BJ (cell line): Measurements from ENCODE around the gene PABPN1L. TPM values are rescaled to one million over a fixed set of nuclear protein-coding genes. Genes with fewer than 3 reads are reported as not detected.

Experiments
- CTCF ChIA-PET: fragments of 350-600 bp; formaldehyde crosslinking; extraction: SDS; loops from one replicate; lab custom pipeline; 2021; ENCODE audit warnings: antibody characterized with exemption, inconsistent platforms; lab: Yijun Ruan, JAX
- POLR2A ChIA-PET: fragments of 300-600 bp; sonication (Branson Sonifier 250); formaldehyde crosslinking; extraction: SDS; loops from one replicate; lab custom pipeline; 2021; ENCODE audit warnings: antibody characterized with exemption; lab: Charles Lee
- DNase-seq: peaks from one replicate; pipeline ENCODE4 v3.0.0-alpha.2; 2011; ENCODE audit warnings: low read depth
- H3K27me3 ChIP-seq: 2 replicates; pipeline ENCODE4 v1.6.0; 2011; ENCODE audit warnings: low read length; ENCODE audit not compliant: control insufficient read depth, insufficient read depth
- H3K36me3 ChIP-seq: 2 replicates; pipeline ENCODE4 v1.5.1; 2011; ENCODE audit warnings: low read length; ENCODE audit not compliant: control insufficient read depth, insufficient read depth
- H3K4me3 ChIP-seq: 2 replicates; pipeline ENCODE4 v1.5.1; 2011; ENCODE audit warnings: low read depth, mild to moderate bottlenecking, control low read depth, low read length
- polyA plus RNA-seq: library from polyadenylated mRNA; depleted of rRNA; stranded (reverse); fragments of >200 nt; gene quantifications from 2 replicates; pipeline ENCODE4 v1.2.3, GENCODE V29; 2011
- TF ChIP-seq, protein P1 (sequence below): IDR thresholded peaks from 2 replicates; pipeline ENCODE4 v1.5.1; 2011; ENCODE audit warnings: low read depth, mild to moderate bottlenecking, control low read depth, inconsistent platforms, low read length, moderate library complexity; ENCODE audit not compliant: insufficient read depth

The PABPN1L gene
- polyA plus RNA-seq, 1 experiment: not detected

DNA sequence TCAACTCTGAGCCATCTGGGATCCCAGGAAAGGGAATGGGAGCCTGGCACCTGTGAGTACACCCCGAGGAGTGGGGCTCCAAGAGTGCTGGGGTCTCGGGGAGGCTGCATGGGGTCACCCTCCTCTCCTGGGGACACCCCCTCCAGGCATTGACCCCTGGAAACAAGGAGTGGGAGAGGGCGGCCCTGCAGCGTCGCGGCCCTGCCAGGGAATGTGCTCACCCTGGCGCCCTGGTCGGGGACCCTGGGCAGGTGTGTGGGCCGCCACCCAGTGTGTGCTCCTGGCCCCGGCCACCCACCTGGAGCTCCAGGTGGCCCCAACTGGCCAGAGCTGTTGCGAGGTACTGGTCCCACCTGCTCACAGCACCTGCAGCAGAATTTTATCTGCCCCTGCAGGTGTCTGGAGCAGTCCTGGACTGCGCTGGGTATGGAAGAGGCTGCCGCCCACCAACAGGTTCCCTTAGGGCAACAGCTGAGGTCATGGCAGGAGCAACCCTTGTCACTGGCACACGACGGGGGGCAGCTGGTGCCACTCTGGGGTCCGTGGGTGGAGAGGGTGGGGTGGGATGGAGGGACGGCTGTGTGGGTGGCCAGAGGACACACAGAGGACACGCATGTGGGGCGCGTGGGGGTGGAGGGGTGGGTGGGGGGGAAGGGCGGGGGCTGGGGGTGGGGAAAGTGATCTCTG lies 5.4 kb upstream of the PABPN1L start:
- TF ChIP-seq, protein P1, sequence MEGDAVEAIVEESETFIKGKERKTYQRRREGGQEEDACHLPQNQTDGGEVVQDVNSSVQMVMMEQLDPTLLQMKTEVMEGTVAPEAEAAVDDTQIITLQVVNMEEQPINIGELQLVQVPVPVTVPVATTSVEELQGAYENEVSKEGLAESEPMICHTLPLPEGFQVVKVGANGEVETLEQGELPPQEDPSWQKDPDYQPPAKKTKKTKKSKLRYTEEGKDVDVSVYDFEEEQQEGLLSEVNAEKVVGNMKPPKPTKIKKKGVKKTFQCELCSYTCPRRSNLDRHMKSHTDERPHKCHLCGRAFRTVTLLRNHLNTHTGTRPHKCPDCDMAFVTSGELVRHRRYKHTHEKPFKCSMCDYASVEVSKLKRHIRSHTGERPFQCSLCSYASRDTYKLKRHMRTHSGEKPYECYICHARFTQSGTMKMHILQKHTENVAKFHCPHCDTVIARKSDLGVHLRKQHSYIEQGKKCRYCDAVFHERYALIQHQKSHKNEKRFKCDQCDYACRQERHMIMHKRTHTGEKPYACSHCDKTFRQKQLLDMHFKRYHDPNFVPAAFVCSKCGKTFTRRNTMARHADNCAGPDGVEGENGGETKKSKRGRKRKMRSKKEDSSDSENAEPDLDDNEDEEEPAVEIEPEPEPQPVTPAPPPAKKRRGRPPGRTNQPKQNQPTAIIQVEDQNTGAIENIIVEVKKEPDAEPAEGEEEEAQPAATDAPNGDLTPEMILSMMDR: no peak
- CTCF ChIA-PET: no interaction called here

DNA sequence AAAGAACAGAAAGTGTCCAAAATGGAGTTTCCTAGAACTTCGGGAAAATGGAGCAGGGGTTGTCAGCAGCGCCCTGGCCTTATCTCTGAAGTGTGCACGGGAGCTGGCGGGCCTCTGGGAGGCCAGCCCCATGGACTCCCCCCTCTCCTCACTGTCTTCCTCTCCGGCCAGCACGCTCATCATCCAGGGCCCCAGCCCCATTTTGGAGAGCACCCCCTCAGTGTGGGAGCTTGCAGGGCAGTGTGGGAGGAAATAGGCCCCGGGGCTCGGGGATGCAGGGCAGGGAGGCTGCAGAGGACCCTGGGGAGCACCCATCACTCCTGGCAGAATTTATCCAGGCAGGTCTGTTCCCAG lies 4.9 kb upstream of the PABPN1L start:
- peaks cover 10% of the 10 kb centered on the region for H3K27me3 ChIP-seq
- DNase-seq: no peak
- no peak overlapping the region for H3K4me3 ChIP-seq
- POLR2A ChIA-PET: no interaction called here
- TF ChIP-seq, protein P1: no peak
- no peaks in the 10 kb centered on the region for H3K36me3 ChIP-seq
- CTCF ChIA-PET: no interaction called here

More for the DNA sequence above, 5.4 kb upstream of the PABPN1L start:
- Histone ChIP-seq H3K4me3 (no peak overlapping the region), H3K36me3 (no peaks in the 10 kb centered on the region), H3K27me3 (peaks cover 10% of the 10 kb centered on the region)
- POLR2A ChIA-PET: interaction anchor here (0.6 kb wide), 1 partner anchor 58 kb away, joined by 5 read pairs; no protein-coding TSS in a partner anchor
- no peak for DNase-seq

DNA sequence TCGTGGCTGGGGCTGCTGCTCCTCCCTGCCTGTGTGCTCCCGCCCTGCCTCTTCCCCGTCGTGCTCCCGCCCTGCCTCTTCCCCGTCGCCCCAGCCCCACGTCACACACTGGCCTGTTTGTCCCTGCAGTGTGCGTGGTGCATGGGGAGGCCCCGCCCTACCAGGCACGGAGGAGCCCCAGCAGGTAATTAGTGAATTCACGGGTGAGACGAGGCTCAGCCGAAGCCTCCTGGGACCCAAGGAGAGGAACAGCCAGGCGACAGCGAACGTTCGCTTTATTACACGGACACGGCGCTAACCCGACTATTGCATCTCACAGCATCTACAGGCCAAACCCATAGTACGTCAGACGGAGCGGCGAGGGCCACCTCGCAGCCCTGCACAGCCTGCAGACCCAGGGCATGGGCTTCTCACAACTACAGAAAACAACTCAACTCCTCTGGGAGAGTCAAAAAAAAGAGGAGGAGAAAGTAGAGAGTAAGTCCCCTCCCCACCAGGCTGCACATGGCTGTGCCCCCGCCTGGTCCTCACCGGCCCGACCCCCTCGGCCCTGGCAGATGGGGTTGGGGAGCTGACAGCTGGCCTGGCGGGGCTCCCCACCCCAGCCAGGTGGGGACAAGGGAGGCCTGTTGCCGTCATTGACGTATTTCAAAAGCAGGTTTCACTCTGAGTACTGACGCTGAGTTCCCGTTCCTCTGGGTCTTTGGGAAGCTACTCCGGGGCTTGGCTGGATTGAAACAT lies 4.3 kb upstream of the PABPN1L start:
- ChIA-PET CTCF (no interaction called here), POLR2A (no interaction called here)
- TF ChIP-seq, protein P1: no peak
- Histone ChIP-seq H3K36me3 (no peaks in the 10 kb centered on the region), H3K4me3 (no peak overlapping the region), H3K27me3 (peaks cover 10% of the 10 kb centered on the region)
- DNase-seq: no peak

DNA sequence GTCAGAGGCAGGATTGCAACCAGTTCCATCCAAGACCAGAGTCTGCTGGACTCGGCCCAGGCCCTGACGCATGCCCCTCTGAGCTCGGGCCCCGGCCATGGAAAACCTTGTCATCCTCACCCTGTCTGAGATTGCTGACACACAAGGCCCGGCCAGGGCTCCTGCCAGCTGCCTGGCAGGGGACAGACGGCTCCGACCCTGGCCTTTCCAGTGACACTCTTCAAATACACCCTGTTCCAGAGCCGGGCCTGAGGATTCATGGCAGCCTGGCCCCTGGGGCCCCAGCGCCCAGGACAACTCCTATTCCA lies 3.2 kb upstream of the PABPN1L start:
- ChIA-PET POLR2A (no interaction called here), CTCF (interaction anchor here (1.3 kb wide), 1 partner anchor 11 kb away, joined by 6 read pairs; no protein-coding TSS in a partner anchor)
- TF ChIP-seq, protein P1: no peak
- Histone ChIP-seq H3K4me3 (no peak overlapping the region), H3K27me3 (peaks cover 10% of the 10 kb centered on the region), H3K36me3 (no peaks in the 10 kb centered on the region)
- no peak for DNase-seq

DNA sequence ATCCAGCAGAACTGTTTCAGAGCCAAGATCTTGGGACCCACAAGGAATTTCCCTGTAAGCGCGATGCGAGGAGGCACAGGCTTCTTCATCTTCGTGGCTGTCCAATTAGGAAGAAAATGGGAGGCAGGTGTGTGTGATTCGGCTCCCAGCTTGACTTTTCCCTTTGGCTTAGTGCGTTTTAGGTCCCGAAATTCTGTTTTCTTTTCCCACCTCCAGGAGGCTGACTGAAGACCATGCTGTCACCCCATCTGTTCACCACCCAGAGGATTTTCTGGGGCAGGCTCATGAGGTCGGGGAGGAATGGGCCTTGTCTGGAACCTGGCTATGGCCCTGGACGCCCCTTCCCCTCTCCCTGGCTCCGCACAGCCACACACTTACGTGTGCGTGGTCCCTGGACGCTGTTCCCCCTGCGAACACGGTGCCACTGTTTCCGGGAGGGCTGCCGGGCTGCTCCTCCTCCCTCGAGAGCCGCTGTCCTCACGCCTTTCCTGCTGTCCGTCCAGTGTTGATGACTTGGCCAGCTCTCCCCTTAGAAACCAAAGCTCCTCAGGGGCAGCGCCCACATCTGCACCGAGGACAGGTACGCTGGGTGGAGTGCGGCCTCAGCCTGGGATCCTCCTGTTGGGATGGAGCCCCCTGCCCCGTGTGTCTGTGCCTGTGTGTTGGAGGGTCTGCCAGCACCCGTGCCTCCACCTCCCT lies 2.7 kb upstream of the PABPN1L start:
- no peak for DNase-seq
- CTCF ChIA-PET: interaction anchor here (1.3 kb wide), 1 partner anchor 11 kb away, joined by 6 read pairs; no protein-coding TSS in a partner anchor
- H3K4me3 ChIP-seq: no peak overlapping the region
- H3K36me3 ChIP-seq: no peaks in the 10 kb centered on the region
- TF ChIP-seq, protein P1: no peak
- H3K27me3 ChIP-seq: peaks cover 10% of the 10 kb centered on the region
- POLR2A ChIA-PET: no interaction called here
